NAMALWA (cell line): ENCODE data around the gene CANX.
"Not testable (repeated sequence)": the region's sequence is repeated elsewhere in the genome, so short reads cannot be mapped to it uniquely, and the experiment has no call there.

ENCODE experiments used
- DNase-seq: peaks from one replicate; pipeline ENCODE4 v3.0.0-alpha.2; 2015; ENCODE audit warnings: low spot score

Gene CANX

DNA sequence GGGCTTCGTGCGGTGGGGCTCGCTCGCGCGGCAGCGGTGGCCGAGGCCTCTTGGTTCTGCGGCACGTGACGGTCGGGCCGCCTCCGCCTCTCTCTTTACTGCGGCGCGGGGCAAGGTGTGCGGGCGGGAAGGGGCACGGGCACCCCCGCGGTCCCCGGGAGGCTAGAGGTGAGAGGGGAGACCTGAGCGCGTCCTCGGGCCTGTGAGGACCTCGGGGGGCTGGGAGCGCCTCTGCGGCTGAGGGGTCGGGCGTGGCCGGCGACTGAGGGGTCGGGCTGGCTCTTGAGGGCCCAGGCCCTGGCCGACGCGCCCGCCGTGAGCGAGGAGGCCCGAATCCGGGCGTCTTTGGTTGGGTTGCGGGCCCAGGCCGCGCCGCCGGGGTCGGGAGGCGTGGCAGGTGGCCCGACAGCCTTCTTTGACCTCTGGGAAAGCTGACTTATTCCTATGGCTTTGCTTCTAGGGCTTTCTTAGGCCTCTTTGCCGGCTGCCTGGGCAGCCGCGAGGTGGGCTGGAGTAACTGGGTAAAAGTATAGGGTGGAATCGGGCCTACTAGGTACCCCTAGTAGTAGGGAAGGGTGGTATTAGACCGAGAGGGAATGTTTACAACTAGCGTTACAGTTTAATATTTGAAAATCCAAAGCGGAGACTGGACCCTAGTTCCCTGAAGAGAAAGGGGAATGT is at the start of gene CANX:
CANX (plus strand) TSS at position 33 of the 681 bp plus-strand sequence. CDS start 6,715 bp downstream, outside the sequence.
- no peak for DNase-seq

DNA sequence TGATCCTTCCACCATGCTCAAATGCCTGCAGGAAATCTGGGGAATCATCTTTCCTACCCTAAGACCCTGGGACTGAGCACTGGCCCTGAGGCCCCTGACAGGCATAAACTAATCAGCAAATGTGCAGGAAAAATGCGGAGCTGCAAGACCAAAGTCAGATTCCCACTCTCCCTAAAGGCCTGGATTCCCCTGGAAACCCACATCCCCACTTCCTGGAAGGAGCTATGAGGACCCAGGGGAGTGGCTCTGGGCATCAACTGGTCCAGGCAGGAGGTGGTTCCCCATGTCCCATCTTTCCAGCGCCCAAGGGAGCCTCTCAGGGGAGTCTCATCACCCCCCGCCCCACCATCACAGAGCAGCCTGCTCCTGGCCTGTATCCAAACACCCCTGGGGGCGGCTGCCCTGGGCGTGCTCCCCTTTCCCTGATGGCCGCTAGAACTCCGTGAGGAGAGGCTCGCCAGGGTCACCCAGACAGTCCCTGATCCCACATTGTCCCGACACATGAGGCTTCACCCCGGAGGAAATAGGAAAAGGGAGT is 49.5 kb upstream of the CANX start:
- DNase-seq, result not testable (repeated sequence)

DNA sequence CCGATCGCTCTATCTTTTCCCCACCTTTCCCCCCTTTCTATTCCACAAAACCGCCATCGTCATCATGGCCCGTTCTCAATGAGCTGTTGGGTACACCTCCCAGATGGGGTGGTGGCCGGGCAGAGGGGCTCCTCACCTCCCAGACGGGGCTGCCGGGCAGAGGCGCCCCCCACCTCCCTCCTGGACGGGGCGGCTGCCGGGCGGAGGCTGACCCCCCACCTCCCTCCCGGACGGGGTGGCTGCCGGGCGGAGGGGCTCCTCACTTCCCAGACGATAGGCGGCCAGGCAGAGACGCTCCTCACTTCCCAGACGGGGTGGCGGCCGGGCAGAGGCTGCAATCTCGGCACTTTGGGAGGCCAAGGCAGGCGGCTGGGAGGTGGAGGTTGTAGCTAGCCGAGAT is 48.5 kb upstream of the CANX start:
- not testable (repeated sequence) for DNase-seq

DNA sequence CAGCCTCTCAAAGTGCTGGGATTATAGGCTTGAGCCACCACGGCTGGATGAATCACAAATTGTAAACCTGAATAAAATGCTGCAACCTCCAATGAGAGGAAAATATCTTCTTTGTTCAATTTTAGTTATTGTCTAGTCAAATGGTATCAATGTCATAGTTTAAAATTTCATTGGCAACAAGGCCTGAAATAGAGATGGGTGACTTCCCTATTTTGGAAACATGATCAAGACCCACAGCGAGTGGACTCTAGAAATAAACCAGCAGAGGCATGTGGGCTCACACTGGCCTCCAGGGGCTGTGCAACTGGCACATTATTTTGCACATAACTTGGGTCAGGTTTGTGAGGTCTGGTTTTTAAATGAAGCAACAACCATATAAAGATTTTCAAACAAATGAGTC is 45.6 kb upstream of the CANX start:
- not testable (repeated sequence) for DNase-seq

- not testable (repeated sequence) for DNase-seq
Measured at GRCh38 chr5:179657302-179658178, 41.2 kb upstream of the CANX start.

- not testable (repeated sequence) for DNase-seq
Measured at GRCh38 chr5:179658179-179658856, 40.4 kb upstream of the CANX start.

GRCh38 chr5:179661647-179662046 is 37.1 kb upstream of the CANX start:
- DNase-seq, result not testable (repeated sequence)

DNA sequence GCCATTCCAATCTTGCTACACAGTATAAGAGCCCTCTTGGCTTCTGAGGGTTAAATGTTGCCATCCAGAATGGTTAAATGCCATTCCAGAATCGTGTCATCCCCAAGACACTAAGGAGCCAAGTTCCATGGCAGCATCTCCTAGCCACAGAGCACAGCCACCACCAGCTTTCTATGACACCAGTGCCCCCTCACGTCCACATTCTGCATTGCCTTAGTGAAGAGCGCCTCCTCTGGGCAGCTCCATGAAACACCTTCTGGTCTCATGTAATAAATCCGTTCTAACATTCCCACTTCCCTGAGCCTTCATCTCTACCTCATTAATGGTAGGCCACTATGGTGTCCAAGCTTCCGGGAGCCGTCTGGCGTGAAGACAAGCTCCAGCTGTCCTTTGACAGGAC is 30.4 kb upstream of the CANX start:
- peak; percentile 84 for DNase-seq

DNA sequence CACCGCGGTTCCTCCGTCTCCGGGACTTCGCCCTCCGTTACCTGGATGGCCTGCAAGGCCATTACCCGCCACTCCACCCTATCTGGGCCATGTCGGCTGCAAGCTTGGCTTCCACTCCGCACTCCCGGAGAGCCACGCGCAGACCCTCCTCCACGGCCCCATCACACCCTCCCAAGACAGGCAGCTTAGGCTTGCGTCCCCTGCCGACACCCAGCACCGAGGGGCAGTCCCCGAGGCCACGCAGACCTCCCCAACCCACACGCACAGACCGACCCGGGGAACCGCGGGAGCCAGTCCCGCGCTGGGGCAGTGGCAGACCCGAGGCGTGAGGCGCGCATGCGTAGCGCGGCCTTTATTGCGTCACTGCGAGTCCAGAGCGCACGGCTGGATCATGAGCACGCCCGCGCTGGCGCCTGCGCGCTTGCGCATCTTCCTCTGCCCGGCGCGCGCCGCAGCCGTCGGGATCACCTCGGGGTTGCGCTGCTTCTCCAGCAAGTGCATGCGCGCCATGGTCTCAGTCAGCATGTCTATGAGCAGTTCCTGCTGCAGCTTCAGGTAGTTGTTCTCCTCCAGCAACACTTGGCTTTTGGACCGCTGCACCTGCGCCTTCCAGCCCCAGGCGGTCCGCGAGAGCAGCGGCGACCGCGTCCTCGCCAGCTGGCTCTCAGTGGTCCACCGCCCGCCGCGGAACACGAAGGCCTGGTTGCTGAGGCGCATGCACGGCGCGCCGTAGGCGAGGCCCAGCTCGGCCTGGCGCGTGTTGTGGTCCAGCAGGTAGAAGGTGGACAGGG is 20.3 kb upstream of the CANX start:
- peak; percentile 96 for DNase-seq

- DNase-seq, result no peak
Measured at GRCh38 chr5:179679014-179679674, 19.6 kb upstream of the CANX start.

- no peak for DNase-seq
Measured at GRCh38 chr5:179680014-179680779, 18.6 kb upstream of the CANX start.

- DNase-seq, result no peak
Measured at GRCh38 chr5:179680780-179681401, 17.9 kb upstream of the CANX start, which contains the start of gene CBY3. Gene CBY3, minus strand, starts transcription at chr5:179681034. Its CDS starts 116 bp downstream, at chr5:179680918.

- not testable (repeated sequence) for DNase-seq
Measured at GRCh38 chr5:179689212-179689611, 9.6 kb upstream of the CANX start.

DNA sequence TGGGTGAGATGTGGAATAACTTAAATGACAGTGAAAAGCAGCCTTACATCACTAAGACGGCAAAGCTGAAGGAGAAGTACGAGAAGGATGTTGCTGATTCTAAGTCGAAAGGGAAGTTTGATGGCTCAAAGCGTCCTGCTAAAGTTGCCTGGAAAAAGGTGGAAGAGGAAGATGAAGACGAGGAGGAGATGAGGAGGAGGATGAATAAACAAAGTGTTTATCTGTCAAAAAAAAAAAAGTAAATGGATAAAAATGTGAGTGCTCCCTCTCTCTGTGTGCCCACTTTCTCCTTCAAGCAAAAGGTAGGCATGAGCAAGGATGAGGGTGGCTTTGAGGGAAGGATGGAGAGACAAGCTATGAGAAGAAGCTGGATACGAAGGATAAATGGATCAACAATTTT is 4.2 kb upstream of the CANX start:
- DNase-seq, result no peak

DNA sequence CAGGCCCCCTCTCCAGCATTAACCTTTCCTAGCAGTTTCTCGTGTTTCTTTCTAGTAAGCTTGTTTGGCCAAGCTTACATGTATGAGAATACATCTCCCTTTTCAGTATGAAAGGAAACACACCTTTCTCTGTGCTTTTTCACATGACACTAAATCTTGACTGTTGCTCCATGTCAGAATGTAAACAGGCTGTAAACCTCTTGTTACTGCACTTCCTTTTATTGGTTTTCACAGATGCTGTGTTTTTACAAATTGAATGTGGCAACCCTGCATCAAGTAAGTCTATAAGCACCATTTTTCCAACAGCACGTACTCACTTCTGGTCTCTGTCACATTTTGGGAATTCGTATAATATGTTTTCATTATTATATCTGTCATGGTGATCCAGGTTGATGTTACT is 2.2 kb upstream of the CANX start:
- DNase-seq, result peak; percentile 29

DNA sequence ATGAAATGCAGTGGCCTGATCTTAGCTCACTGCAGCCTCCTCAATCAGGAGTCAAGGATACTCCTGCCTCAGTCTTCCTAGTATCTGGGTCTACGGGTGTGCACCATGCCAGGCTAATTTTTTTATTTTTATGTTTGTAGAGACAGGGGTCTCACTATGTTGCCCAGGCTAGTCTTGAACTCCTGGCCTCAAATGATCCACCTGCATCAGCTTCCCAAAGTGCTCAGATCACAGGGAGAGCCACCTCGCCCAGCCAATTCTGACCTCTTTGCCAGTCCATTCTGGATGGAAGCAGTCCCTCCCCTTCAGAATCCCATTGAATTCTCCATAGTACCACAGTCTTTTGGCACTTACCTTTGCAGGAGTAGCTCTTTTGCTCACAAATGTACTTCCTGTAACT is 1.7 kb upstream of the CANX start:
- no peak for DNase-seq

DNA sequence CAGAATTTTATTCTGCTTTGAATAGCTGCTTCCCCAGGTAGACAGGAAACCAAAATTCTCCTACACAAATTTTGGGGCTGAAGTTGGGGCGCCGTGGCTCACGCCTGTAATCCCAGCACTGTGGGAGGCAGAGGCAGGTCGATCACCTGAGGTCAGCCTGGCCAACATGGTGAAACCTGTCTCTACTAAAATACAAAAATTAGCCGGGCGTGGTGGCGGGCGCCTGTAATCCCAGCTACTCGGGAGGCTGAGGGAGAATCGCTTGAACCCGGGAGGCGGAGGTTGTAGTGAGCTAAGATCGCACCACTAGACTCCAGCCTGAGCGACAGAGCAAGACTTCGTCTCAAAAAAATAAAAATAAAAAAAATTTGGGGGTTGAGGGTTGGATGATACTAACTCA is 1.2 kb upstream of the CANX start:
- DNase-seq, result not testable (repeated sequence)

DNA sequence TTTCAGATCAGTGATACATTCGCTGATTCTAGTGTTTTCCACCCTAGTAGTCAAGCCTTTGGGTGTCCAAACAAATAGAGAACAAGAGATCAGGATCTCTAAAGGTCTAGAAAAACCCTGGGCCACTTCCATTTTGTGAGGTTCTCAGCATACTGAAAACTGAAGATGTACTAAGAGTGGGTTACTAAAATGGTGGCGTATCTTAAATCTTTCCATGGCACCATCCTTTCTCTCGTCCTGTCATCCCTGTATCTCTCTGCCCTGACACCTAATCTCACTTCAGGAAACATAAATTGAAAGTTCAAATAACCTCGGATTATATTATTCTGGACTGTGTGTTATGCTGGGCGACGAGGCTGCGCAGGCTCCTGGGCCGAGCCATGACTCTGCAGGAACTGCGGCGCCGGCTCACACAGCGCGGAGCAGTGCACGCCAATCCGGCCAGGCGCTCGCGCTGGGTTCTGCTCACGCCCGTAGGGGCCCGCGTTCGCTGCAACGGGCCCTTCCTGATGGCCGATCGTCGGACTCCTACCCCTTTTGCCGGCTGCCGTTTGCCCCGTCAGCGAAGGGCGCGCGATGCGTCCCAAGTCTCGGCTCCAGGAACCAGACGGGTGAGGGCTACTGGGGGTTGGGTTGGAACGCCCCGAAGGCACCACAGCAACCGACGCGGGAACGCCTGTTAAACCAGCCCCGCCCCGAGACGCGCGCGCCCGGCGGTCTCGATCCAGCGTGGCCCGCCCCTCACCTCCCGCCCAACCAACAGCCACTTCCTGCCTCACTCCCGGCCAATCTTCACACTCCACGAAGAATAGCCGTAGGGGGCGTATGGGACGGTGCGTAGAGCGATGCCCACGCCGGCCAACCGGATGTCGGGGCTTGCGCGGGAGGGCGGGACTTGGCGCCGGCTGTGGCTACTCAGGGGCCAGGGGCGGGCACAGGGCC is 503 bp upstream of the CANX start:
- DNase-seq, result peak; percentile 99
